Liver (tissue), 9 donors: Measurements from ENCODE around the gene GGT1. TPM values are rescaled to one million over a fixed set of nuclear protein-coding genes. Genes with fewer than 3 reads are reported as not detected.
"Not testable (repeated sequence)": the region's sequence is repeated elsewhere in the genome, so short reads cannot be mapped to it uniquely, and the experiment has no call there.

ENCODE experiments used
- DNase-seq: peaks from one replicate; pipeline ENCODE4 v3.0.0-alpha.2; 2017; ENCODE audit warnings: low spot score
- H3K27ac ChIP-seq, 2 donors: one replicate each; pipeline ENCODE4 v1.7.0; 2013; ENCODE audit warnings: inconsistent platforms in 2 of 2, low read length in 2 of 2, control low read depth in 1 of 2, low read depth in 1 of 2, mild to moderate bottlenecking in 1 of 2
- H3K27me3 ChIP-seq, 4 donors: one replicate each; pipeline versions ENCODE4 v1.6.1 to v1.7.0; 2013; ENCODE audit warnings: low read length in 3 of 4, inconsistent platforms in 1 of 4, mild to moderate bottlenecking in 1 of 4, moderate library complexity in 1 of 4; ENCODE audit not compliant: control insufficient read depth in 4 of 4, insufficient read depth in 4 of 4
- H3K36me3 ChIP-seq, 4 donors: one replicate each; pipeline versions ENCODE4 v1.6.1 to v1.7.0; 2013; ENCODE audit warnings: low read length in 3 of 4, mild to moderate bottlenecking in 3 of 4, low read depth in 1 of 4, moderate library complexity in 1 of 4; ENCODE audit not compliant: control insufficient read depth in 4 of 4, insufficient read depth in 3 of 4
- H3K4me1 ChIP-seq, 4 donors: one replicate each; pipeline versions ENCODE4 v1.6.1 to v1.7.0; 2013; ENCODE audit warnings: low read length in 3 of 4, mild to moderate bottlenecking in 3 of 4, moderate library complexity in 1 of 4; ENCODE audit not compliant: control insufficient read depth in 4 of 4, insufficient read depth in 4 of 4
- H3K4me3 ChIP-seq, 3 donors: one replicate each; pipeline versions ENCODE4 v1.6.1 to v1.7.0; 2013; ENCODE audit warnings: low read length in 3 of 3, control low read depth in 1 of 3, low read depth in 1 of 3, mild to moderate bottlenecking in 1 of 3
- H3K9ac ChIP-seq, 2 donors: one replicate each; pipeline ENCODE4 v1.7.0; 2013; ENCODE audit warnings: low read length in 2 of 2, mild to moderate bottlenecking in 2 of 2, moderate library complexity in 2 of 2, control low read depth in 1 of 2, low read depth in 1 of 2
- H3K9me3 ChIP-seq, 4 donors: one replicate each; pipeline versions ENCODE4 v1.6.1 to v1.7.0; 2013; ENCODE audit warnings: low read length in 3 of 4; ENCODE audit not compliant: control insufficient read depth in 4 of 4
- ATF3 ChIP-seq: IDR thresholded peaks from 2 replicates; pipeline ENCODE4 v1.6.1; 2016; ENCODE audit warnings: antibody characterized with exemption
- CTCF ChIP-seq: fragments of 150-350 bp; IDR thresholded peaks from 2 replicates; pipeline ENCODE4 v1.5.1; 2017; ENCODE audit warnings: improper control_type of control experiment, low read depth, low read length; ENCODE audit not compliant: missing input control
- EGR1 ChIP-seq, 2 donors: IDR thresholded peaks; 2 replicates each; pipeline ENCODE4 v1.6.1; 2016 to 2018; ENCODE audit warnings: antibody characterized with exemption in 2 of 2, low read depth in 2 of 2
- FOXA2 ChIP-seq: IDR thresholded peaks from 2 replicates; pipeline ENCODE4 v1.6.1; 2016; ENCODE audit warnings: antibody characterized with exemption
- GABPA ChIP-seq, 2 donors: IDR thresholded peaks in 1 of 2; conservative IDR thresholded peaks in 1 of 2; 2 replicates each; pipeline ENCODE4 v1.6.1; 2016; ENCODE audit warnings: antibody characterized with exemption in 2 of 2, mild to moderate bottlenecking in 1 of 2, moderate library complexity in 1 of 2
- HNF4A ChIP-seq, 2 donors: conservative IDR thresholded peaks; 2 replicates each; pipeline ENCODE4 v1.6.1; 2016; ENCODE audit warnings: antibody characterized with exemption in 2 of 2, mild to moderate bottlenecking in 2 of 2
- HNF4G ChIP-seq: IDR thresholded peaks from 2 replicates; pipeline ENCODE4 v1.6.1; 2016; ENCODE audit warnings: antibody characterized with exemption
- JUND ChIP-seq, 2 donors: IDR thresholded peaks; 2 replicates each; pipeline ENCODE4 v1.6.1; 2016; ENCODE audit warnings: antibody characterized with exemption in 2 of 2
- MAX ChIP-seq: IDR thresholded peaks from 2 replicates; pipeline ENCODE4 v1.6.1; 2016; ENCODE audit warnings: antibody characterized with exemption
- NR2F2 ChIP-seq: IDR thresholded peaks from 2 replicates; pipeline ENCODE4 v1.6.1; 2016; ENCODE audit warnings: antibody characterized with exemption
- RAD21 ChIP-seq, 2 donors: IDR thresholded peaks; 2 replicates each; pipeline ENCODE4 v1.6.1; 2016; ENCODE audit warnings: antibody characterized with exemption in 2 of 2, mild to moderate bottlenecking in 2 of 2
- REST ChIP-seq: IDR thresholded peaks from 2 replicates; pipeline ENCODE4 v1.6.1; 2016; ENCODE audit warnings: antibody characterized with exemption, mild to moderate bottlenecking
- RXRA ChIP-seq, 2 donors: IDR thresholded peaks; 2 replicates each; pipeline ENCODE4 v1.6.1; 2017 to 2018; ENCODE audit warnings: antibody characterized with exemption in 2 of 2, mild to moderate bottlenecking in 1 of 2
- TAF1 ChIP-seq: conservative IDR thresholded peaks from 2 replicates; pipeline ENCODE4 v1.6.1; 2016; ENCODE audit warnings: antibody characterized with exemption, mild to moderate bottlenecking
- YY1 ChIP-seq: IDR thresholded peaks from 2 replicates; pipeline ENCODE4 v1.6.1; 2016; ENCODE audit warnings: antibody characterized with exemption, mild to moderate bottlenecking
- ZBTB33 ChIP-seq: IDR thresholded peaks from 2 replicates; pipeline ENCODE4 v1.6.1; 2016; ENCODE audit warnings: antibody characterized with exemption
- WGBS: extraction: QIAGEN DNeasy Blood & Tissue Kit; methylation state at CpG from one replicate; pipeline ENCODE4 v1.1.7; 2013; 5-methylcytosine and 5-hydroxymethylcytosine counted together
- polyA plus RNA-seq, 2 donors: library from polyadenylated mRNA; stranded (reverse) in 1 of 2; unstranded in 1 of 2; fragments of 200-250 nt in 1 of 2; fragments of >200 nt in 1 of 2; fragmentation: Nextera tagmentation in 1 of 2; extraction: Ambion mirVana in 1 of 2; gene quantifications; one replicate each; pipeline versions ENCODE4 v1.2.1 to v1.2.3, GENCODE V29; 2013 to 2015
- total RNA-seq, 2 donors: library from RNA; depleted of rRNA; stranded (reverse); fragments of >200 nt; gene quantifications; one replicate each; pipeline ENCODE4 v1.2.3, GENCODE V29; 2014
- donor health status: healthy.
- donor health status: healthy.
- donor health status: healthy.
- donor health status: healthy.
- donor health status: healthy.

The GGT1 gene
- total and polyA plus RNA-seq, 4 donors = 90.5 to 147 (median 112) TPM

GRCh38 chr22:24595863-24596262 lies 7.1 kb upstream of the GGT1 start:
- H3K9me3 ChIP-seq = no peaks in the 10 kb centered on the region
- no peak for DNase-seq

GRCh38 chr22:24597076-24597475 lies 5.9 kb upstream of the GGT1 start:
- H3K9me3 ChIP-seq, DNase-seq, H3K27me3 ChIP-seq, H3K9ac ChIP-seq, H3K36me3 ChIP-seq, H3K4me3 ChIP-seq, H3K27ac ChIP-seq: not testable (repeated sequence)
- 94% methylated on average over 9 of the region's 9 CpGs for WGBS
- H3K4me1 ChIP-seq = peaks cover 25 to 44% (median 34%) of the 10 kb centered on the region in 4 donors

More at GRCh38 chr22:24595863-24596262, 7.1 kb upstream of the GGT1 start:
- TF ChIP-seq JUND (IDR thresholded peaks at IDR 0.05) = no peak
- TF ChIP-seq FOXA2 = no peak
- no peak for TF ChIP-seq ATF3
- TF ChIP-seq ZBTB33 = no peak
- no peak for TF ChIP-seq CTCF
- TF ChIP-seq HNF4G = no peak
- TF ChIP-seq MAX = no peak
- TF ChIP-seq GABPA (IDR thresholded peaks at IDR 0.05 in 1 of 2, conservative IDR thresholded peaks at IDR 0.05 in 1 of 2) = no peak
- no peak for TF ChIP-seq RXRA (IDR thresholded peaks at IDR 0.05)
- no peak for TF ChIP-seq REST
- TF ChIP-seq YY1 = no peak
- no peak for TF ChIP-seq NR2F2
- TF ChIP-seq HNF4A (conservative IDR thresholded peaks at IDR 0.05) = no peak
- no peak for TF ChIP-seq EGR1 (IDR thresholded peaks at IDR 0.05; ENCODE audit: low read depth in 2 of 2)
- no peak for TF ChIP-seq RAD21 (IDR thresholded peaks at IDR 0.05)
- TF ChIP-seq TAF1 = no peak
- Histone ChIP-seq H3K9ac (no peak overlapping the region), H3K27me3 (no peaks in the 10 kb centered on the region), H3K4me3 (no peak overlapping the region), H3K4me1 (peaks cover 20 to 38% (median 30%) of the 10 kb centered on the region in 4 donors), H3K36me3 (no peaks in the 10 kb centered on the region), H3K27ac (peak overlapping the region in 1 of 2 donors; percentile 0)
- WGBS = 83% methylated on average over 4 of the region's 4 CpGs
